HEK293 (cell line): ENCODE results near the gene KRTAP2-2.

Experiments used
- CTCF ChIA-PET: fragments of 350-600 bp; formaldehyde crosslinking; extraction: SDS; loops from one replicate; lab custom pipeline; 2021; ENCODE audit warnings: antibody characterized with exemption; lab: Yijun Ruan, JAX
- POLR2A ChIA-PET: fragments of 300-600 bp; formaldehyde crosslinking; extraction: SDS; loops from one replicate; lab custom pipeline; 2020; ENCODE audit warnings: antibody characterized with exemption, inconsistent platforms; lab: Yijun Ruan, JAX
- H3K27ac ChIP-seq: fragments of 200-500 bp; sonication (Bioruptor generic); 2 replicates; pipeline ENCODE4 v1.5.1; 2014; ENCODE audit warnings: low read depth, low read length, control low read depth, inconsistent platforms; ENCODE audit errors: extremely low read depth
- H3K36me3 ChIP-seq, 2 experiments: fragments of 200-500 bp in 1 of 2; sonication (Bioruptor generic) in 1 of 2; 1 replicate in 1 of 2; 2 replicates in 1 of 2; pipeline ENCODE4 v1.5.1; 2014 to 2017; ENCODE audit warnings: inconsistent platforms in 2 of 2, low read length in 2 of 2; ENCODE audit not compliant: control insufficient read depth in 2 of 2, insufficient read depth in 1 of 2
- H3K4me1 ChIP-seq: fragments of 200-500 bp; sonication (Bioruptor generic); 2 replicates; pipeline ENCODE4 v1.5.1; 2014; ENCODE audit warnings: mild to moderate bottlenecking, low read length, inconsistent platforms; ENCODE audit not compliant: control insufficient read depth, insufficient read depth
- H3K4me3 ChIP-seq: 2 replicates; pipeline ENCODE4 v1.5.1; 2011; ENCODE audit warnings: low read depth, mild to moderate bottlenecking, control low read depth, low read length, moderate library complexity
- H3K9me3 ChIP-seq: fragments of 200-500 bp; sonication (Bioruptor generic); 2 replicates; pipeline ENCODE4 v1.5.1; 2014; ENCODE audit warnings: low read depth, low read length, inconsistent platforms; ENCODE audit not compliant: control insufficient read depth, insufficient read depth
- ATF2 ChIP-seq: fragments of 450-650 bp; formaldehyde crosslinking; IDR thresholded peaks from 2 replicates; pipeline ENCODE4 v1.5.1; 2016; ENCODE audit warnings: missing biosample characterization, missing genetic modification characterization, low read depth
- HIC1 ChIP-seq: fragments of 450-650 bp; formaldehyde crosslinking; IDR thresholded peaks from 2 replicates; pipeline ENCODE4 v1.5.1; 2016; ENCODE audit warnings: missing biosample characterization, missing genetic modification characterization
- HOXD13 ChIP-seq: sonication (generic); formaldehyde crosslinking; IDR thresholded peaks from 2 replicates; pipeline ENCODE4 v1.8.0; 2022; ENCODE audit warnings: missing genetic modification reagents, borderline replicate concordance
- MEIS1 ChIP-seq: sonication (generic); formaldehyde crosslinking; IDR thresholded peaks from 2 replicates; pipeline ENCODE4 v1.8.1; 2022; ENCODE audit warnings: missing genetic modification reagents, mild to moderate bottlenecking, borderline replicate concordance
- ZBTB26 ChIP-seq: fragments of 450-650 bp; formaldehyde crosslinking; optimal IDR thresholded peaks from 2 replicates; pipeline ENCODE3; 2016; ENCODE audit warnings: missing biosample characterization, mild to moderate bottlenecking, missing genetic modification characterization
- ZEB2 ChIP-seq: fragments of 450-650 bp; formaldehyde crosslinking; IDR thresholded peaks from 2 replicates; pipeline ENCODE4 v1.5.1; 2016; ENCODE audit warnings: missing biosample characterization, missing genetic modification characterization
- ZNF146 ChIP-seq: fragments of 450-650 bp; formaldehyde crosslinking; IDR thresholded peaks from 2 replicates; pipeline ENCODE4 v1.5.1; 2016; ENCODE audit warnings: missing biosample characterization, missing genetic modification characterization
- ZNF302 ChIP-seq: fragments of 450-650 bp; formaldehyde crosslinking; IDR thresholded peaks from 2 replicates; pipeline ENCODE4 v1.5.1; 2016; ENCODE audit warnings: missing biosample characterization, missing genetic modification characterization, low read depth
- ZNF335 ChIP-seq: fragments of 450-650 bp; formaldehyde crosslinking; conservative IDR thresholded peaks from 2 replicates; pipeline ENCODE4 v1.5.1; 2016; ENCODE audit warnings: missing biosample characterization, missing genetic modification characterization
- ZNF426 ChIP-seq: fragments of 450-650 bp; formaldehyde crosslinking; IDR thresholded peaks from 2 replicates; pipeline ENCODE4 v1.5.1; 2017; ENCODE audit warnings: missing biosample characterization, missing genetic modification characterization, mild to moderate bottlenecking, inconsistent platforms, moderate library complexity
- ZNF433 ChIP-seq: fragments of 450-650 bp; formaldehyde crosslinking; IDR thresholded peaks from 2 replicates; pipeline ENCODE4 v1.5.1; 2016; ENCODE audit warnings: missing biosample characterization, missing genetic modification characterization, low read depth
- ZNF521 ChIP-seq: fragments of 450-650 bp; formaldehyde crosslinking; IDR thresholded peaks from 2 replicates; pipeline ENCODE4 v1.5.1; 2017; ENCODE audit warnings: missing biosample characterization, mild to moderate bottlenecking, missing genetic modification characterization
- ZNF529 ChIP-seq: fragments of 450-650 bp; formaldehyde crosslinking; IDR thresholded peaks from 2 replicates; pipeline ENCODE4 v1.5.1; 2017; ENCODE audit warnings: missing genetic modification characterization, missing biosample characterization; ENCODE audit not compliant: insufficient replicate concordance
- ZNF623 ChIP-seq: fragments of 450-650 bp; formaldehyde crosslinking; IDR thresholded peaks from 2 replicates; pipeline ENCODE4 v1.5.1; 2016; ENCODE audit warnings: missing biosample characterization, missing genetic modification characterization
- ZNF777 ChIP-seq: fragments of 450-650 bp; formaldehyde crosslinking; IDR thresholded peaks from 2 replicates; pipeline ENCODE4 v1.5.1; 2017; ENCODE audit warnings: missing biosample characterization, missing genetic modification characterization, borderline replicate concordance
- ZSCAN30 ChIP-seq: fragments of 450-650 bp; IDR thresholded peaks from 2 replicates; pipeline ENCODE4 v1.5.1; 2018; ENCODE audit warnings: missing biosample characterization, mild to moderate bottlenecking, missing genetic modification characterization, moderate library complexity
- TF ChIP-seq, protein P1 (sequence below): fragments of 450-650 bp; formaldehyde crosslinking; IDR thresholded peaks from 2 replicates; pipeline ENCODE4 v1.5.1; 2016; ENCODE audit warnings: missing biosample characterization, missing genetic modification characterization
- TF ChIP-seq, protein P2 (sequence below): fragments of 450-650 bp; formaldehyde crosslinking; IDR thresholded peaks from 2 replicates; pipeline ENCODE4 v1.5.1; 2016; ENCODE audit warnings: missing biosample characterization, missing genetic modification characterization, borderline replicate concordance
- TF ChIP-seq, protein P3 (sequence below): fragments of 450-650 bp; formaldehyde crosslinking; IDR thresholded peaks from 2 replicates; pipeline ENCODE4 v1.5.1; 2016; ENCODE audit warnings: missing biosample characterization, missing genetic modification characterization

Gene KRTAP2-2

GRCh38 chr17:41009301-41009760 lies 45.7 kb downstream of the KRTAP2-2 start:
- POLR2A ChIA-PET, result no interaction called here
- CTCF ChIA-PET, result interaction anchor here (0.5 kb wide), 1 partner anchor 559 kb away, joined by 5 read pairs; no protein-coding TSS in a partner anchor
- Histone ChIP-seq H3K36me3 (no peaks in the 10 kb centered on the region), H3K27ac (no peak overlapping the region), H3K4me1 (no peaks in the 10 kb centered on the region), H3K4me3 (no peak overlapping the region), H3K9me3 (no peaks in the 10 kb centered on the region)
- TF ChIP-seq ZNF433 (tag by site-specific recombination) (no peak), ZNF777 (tag by site-specific recombination) (no peak), ZNF521 (tag by site-specific recombination) (no peak), HOXD13 (no peak), MEIS1 (no peak), ZNF335 (tag by site-specific recombination) (no peak), HIC1 (tag by site-specific recombination) (no peak), ZNF146 (tag by site-specific recombination) (no peak), ZEB2 (no peak), ZBTB26 (no peak), ZNF529 (no peak), ZNF302 (tag by site-specific recombination) (no peak), ZNF426 (no peak), ZNF623 (tag by site-specific recombination) (no peak), ATF2 (tag by site-specific recombination) (no peak), ZSCAN30 (tag by site-specific recombination) (no peak)
- TF ChIP-seq, protein P1, sequence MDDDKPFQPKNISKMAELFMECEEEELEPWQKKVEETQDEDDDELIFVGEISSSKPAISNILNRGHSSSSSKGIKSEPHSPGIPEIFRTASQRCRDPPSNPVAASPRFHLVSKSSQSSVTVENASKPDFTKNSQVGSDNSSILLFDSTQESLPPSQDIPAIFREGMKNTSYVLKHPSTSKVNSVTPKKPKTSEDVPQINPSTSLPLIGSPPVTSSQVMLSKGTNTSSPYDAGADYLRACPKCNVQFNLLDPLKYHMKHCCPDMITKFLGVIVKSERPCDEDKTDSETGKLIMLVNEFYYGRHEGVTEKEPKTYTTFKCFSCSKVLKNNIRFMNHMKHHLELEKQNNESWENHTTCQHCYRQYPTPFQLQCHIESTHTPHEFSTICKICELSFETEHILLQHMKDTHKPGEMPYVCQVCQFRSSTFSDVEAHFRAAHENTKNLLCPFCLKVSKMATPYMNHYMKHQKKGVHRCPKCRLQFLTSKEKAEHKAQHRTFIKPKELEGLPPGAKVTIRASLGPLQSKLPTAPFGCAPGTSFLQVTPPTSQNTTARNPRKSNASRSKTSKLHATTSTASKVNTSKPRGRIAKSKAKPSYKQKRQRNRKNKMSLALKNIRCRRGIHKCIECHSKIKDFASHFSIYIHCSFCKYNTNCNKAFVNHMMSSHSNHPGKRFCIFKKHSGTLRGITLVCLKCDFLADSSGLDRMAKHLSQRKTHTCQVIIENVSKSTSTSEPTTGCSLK, result no peak
- TF ChIP-seq, protein P2, sequence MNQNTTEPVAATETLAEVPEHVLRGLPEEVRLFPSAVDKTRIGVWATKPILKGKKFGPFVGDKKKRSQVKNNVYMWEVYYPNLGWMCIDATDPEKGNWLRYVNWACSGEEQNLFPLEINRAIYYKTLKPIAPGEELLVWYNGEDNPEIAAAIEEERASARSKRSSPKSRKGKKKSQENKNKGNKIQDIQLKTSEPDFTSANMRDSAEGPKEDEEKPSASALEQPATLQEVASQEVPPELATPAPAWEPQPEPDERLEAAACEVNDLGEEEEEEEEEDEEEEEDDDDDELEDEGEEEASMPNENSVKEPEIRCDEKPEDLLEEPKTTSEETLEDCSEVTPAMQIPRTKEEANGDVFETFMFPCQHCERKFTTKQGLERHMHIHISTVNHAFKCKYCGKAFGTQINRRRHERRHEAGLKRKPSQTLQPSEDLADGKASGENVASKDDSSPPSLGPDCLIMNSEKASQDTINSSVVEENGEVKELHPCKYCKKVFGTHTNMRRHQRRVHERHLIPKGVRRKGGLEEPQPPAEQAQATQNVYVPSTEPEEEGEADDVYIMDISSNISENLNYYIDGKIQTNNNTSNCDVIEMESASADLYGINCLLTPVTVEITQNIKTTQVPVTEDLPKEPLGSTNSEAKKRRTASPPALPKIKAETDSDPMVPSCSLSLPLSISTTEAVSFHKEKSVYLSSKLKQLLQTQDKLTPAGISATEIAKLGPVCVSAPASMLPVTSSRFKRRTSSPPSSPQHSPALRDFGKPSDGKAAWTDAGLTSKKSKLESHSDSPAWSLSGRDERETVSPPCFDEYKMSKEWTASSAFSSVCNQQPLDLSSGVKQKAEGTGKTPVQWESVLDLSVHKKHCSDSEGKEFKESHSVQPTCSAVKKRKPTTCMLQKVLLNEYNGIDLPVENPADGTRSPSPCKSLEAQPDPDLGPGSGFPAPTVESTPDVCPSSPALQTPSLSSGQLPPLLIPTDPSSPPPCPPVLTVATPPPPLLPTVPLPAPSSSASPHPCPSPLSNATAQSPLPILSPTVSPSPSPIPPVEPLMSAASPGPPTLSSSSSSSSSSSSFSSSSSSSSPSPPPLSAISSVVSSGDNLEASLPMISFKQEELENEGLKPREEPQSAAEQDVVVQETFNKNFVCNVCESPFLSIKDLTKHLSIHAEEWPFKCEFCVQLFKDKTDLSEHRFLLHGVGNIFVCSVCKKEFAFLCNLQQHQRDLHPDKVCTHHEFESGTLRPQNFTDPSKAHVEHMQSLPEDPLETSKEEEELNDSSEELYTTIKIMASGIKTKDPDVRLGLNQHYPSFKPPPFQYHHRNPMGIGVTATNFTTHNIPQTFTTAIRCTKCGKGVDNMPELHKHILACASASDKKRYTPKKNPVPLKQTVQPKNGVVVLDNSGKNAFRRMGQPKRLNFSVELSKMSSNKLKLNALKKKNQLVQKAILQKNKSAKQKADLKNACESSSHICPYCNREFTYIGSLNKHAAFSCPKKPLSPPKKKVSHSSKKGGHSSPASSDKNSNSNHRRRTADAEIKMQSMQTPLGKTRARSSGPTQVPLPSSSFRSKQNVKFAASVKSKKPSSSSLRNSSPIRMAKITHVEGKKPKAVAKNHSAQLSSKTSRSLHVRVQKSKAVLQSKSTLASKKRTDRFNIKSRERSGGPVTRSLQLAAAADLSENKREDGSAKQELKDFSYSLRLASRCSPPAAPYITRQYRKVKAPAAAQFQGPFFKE (tag by site-specific recombination), result no peak
- TF ChIP-seq, protein P3, sequence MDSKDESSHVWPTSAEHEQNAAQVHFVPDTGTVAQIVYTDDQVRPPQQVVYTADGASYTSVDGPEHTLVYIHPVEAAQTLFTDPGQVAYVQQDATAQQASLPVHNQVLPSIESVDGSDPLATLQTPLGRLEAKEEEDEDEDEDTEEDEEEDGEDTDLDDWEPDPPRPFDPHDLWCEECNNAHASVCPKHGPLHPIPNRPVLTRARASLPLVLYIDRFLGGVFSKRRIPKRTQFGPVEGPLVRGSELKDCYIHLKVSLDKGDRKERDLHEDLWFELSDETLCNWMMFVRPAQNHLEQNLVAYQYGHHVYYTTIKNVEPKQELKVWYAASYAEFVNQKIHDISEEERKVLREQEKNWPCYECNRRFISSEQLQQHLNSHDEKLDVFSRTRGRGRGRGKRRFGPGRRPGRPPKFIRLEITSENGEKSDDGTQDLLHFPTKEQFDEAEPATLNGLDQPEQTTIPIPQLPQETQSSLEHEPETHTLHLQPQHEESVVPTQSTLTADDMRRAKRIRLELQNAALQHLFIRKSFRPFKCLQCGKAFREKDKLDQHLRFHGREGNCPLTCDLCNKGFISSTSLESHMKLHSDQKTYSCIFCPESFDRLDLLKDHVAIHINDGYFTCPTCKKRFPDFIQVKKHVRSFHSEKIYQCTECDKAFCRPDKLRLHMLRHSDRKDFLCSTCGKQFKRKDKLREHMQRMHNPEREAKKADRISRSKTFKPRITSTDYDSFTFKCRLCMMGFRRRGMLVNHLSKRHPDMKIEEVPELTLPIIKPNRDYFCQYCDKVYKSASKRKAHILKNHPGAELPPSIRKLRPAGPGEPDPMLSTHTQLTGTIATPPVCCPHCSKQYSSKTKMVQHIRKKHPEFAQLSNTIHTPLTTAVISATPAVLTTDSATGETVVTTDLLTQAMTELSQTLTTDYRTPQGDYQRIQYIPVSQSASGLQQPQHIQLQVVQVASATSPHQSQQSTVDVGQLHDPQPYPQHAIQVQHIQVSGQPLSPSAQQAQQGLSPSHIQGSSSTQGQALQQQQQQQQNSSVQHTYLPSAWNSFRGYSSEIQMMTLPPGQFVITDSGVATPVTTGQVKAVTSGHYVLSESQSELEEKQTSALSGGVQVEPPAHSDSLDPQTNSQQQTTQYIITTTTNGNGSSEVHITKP (tag by site-specific recombination), result no peak
